IPS-18c (cell line): Measurements from ENCODE around the gene SOX18.
A peak's percentile ranks its signal among the peaks of the same experiment; 100 is the strongest.

Source experiments
- H3K4me3 ChIP-seq: 2 replicates; pipeline ENCODE4 v1.7.0; 2013; ENCODE audit warnings: low read depth, mild to moderate bottlenecking, low read length, moderate library complexity; ENCODE audit not compliant: insufficient read depth
- H3K9me3 ChIP-seq: one replicate; pipeline ENCODE4 v1.6.1; 2013; ENCODE audit warnings: mild to moderate bottlenecking, low read length, moderate library complexity; ENCODE audit not compliant: control insufficient read depth, insufficient read depth

The SOX18 gene

GRCh38 chr20:64082820-64083377, 33.5 kb upstream of the SOX18 start:
- Histone ChIP-seq H3K9me3 (peaks cover 2% of the 10 kb centered on the region), H3K4me3 (peak overlapping the region; percentile 56; the same call in 1 of the 2 replicates)

- H3K4me3 ChIP-seq, result no peak overlapping the region
- H3K9me3 ChIP-seq, result no peaks in the 10 kb centered on the region
Observed at GRCh38 chr20:64082126-64082731, 32.8 kb upstream of the SOX18 start.

GRCh38 chr20:64081624-64081964, 32.2 kb upstream of the SOX18 start:
- Histone ChIP-seq H3K9me3 (no peaks in the 10 kb centered on the region), H3K4me3 (no peak overlapping the region)

- H3K9me3 ChIP-seq, result no peaks in the 10 kb centered on the region
- peak overlapping the region; percentile 75; the same call in 1 of the 2 replicates for H3K4me3 ChIP-seq
Observed at GRCh38 chr20:64080813-64081623, 31.6 kb upstream of the SOX18 start.

- no peaks in the 10 kb centered on the region for H3K9me3 ChIP-seq
- H3K4me3 ChIP-seq, result peak within 1 kb of the TSS; percentile 75
Observed at GRCh38 chr20:64080013-64080812, 30.8 kb upstream of the SOX18 start, which contains the start of gene OPRL1. TSS of gene OPRL1 (plus strand) at chr20:64080082. CDS start at chr20:64092721, 12,639 bp downstream.

GRCh38 chr20:64079273-64080012, 30.0 kb upstream of the SOX18 start, which contains the start of gene RGS19:
TSS of gene RGS19 (minus strand) at chr20:64079518. CDS start at chr20:64076886, 2,632 bp downstream.
- Histone ChIP-seq H3K4me3 (peak within 1 kb of the TSS; percentile 75), H3K9me3 (no peaks in the 10 kb centered on the region)

GRCh38 chr20:64078934-64079272, 29.5 kb upstream of the SOX18 start:
- H3K4me3 ChIP-seq, result peak overlapping the region; percentile 68

GRCh38 chr20:64077876-64078551, 28.6 kb upstream of the SOX18 start:
- Histone ChIP-seq H3K4me3 (no peak overlapping the region; the same call in 1 of the 2 replicates), H3K9me3 (no peaks in the 10 kb centered on the region)

More at GRCh38 chr20:64078934-64079272, 29.5 kb upstream of the SOX18 start:
- no peaks in the 10 kb centered on the region for H3K9me3 ChIP-seq

- Histone ChIP-seq H3K4me3 (no peak overlapping the region), H3K9me3 (no peaks in the 10 kb centered on the region)
Observed at GRCh38 chr20:64077541-64077875, 28.1 kb upstream of the SOX18 start.

- no peak overlapping the region for H3K4me3 ChIP-seq
- H3K9me3 ChIP-seq, result no peaks in the 10 kb centered on the region
Observed at GRCh38 chr20:64077094-64077493, 27.7 kb upstream of the SOX18 start.

GRCh38 chr20:64076061-64076997, 26.9 kb upstream of the SOX18 start:
- no peaks in the 10 kb centered on the region for H3K9me3 ChIP-seq
- H3K4me3 ChIP-seq, result no peak overlapping the region

- Histone ChIP-seq H3K9me3 (no peaks in the 10 kb centered on the region), H3K4me3 (no peak overlapping the region)
Observed at GRCh38 chr20:64075556-64075955, 26.1 kb upstream of the SOX18 start.

- Histone ChIP-seq H3K9me3 (no peaks in the 10 kb centered on the region), H3K4me3 (no peak overlapping the region)
Observed at GRCh38 chr20:64074963-64075362, 25.5 kb upstream of the SOX18 start.

- Histone ChIP-seq H3K4me3 (no peak overlapping the region), H3K9me3 (no peaks in the 10 kb centered on the region)
Observed at GRCh38 chr20:64074184-64074789, 24.8 kb upstream of the SOX18 start.

GRCh38 chr20:64073476-64074183, 24.2 kb upstream of the SOX18 start:
- Histone ChIP-seq H3K9me3 (no peaks in the 10 kb centered on the region), H3K4me3 (no peak overlapping the region)
